UCSD-AML1 (cell line): ENCODE data around the gene SH3PXD2A.

ENCODE experiments used
- DNase-seq: peaks from one replicate; lab custom pipeline; 2025; ENCODE audit not compliant: unreplicated experiment; lab: John Stamatoyannopoulos, UW

SH3PXD2A gene

GRCh38 chr10:103834436-103835095 is 20.8 kb downstream of the SH3PXD2A start:
- no peak for DNase-seq

DNA sequence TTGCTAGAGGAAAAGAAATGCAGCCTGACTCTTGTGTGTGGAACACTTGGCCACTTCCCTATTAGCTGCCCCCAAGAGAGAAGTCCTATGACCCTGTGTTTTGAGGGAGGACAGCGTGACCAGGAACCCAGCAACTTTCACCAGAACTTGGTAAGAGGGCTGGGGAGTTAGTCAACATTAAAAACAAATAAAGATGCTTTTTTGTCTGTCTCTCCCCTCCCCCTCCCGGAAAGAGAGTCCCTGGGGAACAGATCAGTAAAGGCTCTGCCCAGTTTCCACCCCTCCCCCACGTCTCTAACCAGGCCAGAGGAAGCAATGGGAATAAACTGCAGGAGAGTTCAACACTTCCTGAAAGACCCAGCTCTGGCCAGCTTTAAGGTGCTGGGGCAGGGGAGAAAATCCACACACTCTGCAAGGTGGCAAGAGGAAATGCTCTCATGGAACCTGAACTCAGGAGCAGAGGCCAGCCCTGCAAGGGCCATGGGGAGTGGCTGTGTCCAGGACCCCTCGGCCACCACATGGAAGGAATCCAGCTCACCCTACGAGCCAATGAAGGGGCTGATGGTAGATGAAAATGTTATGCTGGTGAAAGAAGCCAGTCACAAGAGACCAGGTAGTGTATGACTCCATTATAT is 21.5 kb downstream of the SH3PXD2A start:
- DNase-seq = peak; percentile 55

- no peak for DNase-seq
These were observed 22.6 kb downstream of the SH3PXD2A start for GRCh38 chr10:103832806-103833205.

- no peak for DNase-seq
These were observed 25.4 kb downstream of the SH3PXD2A start for GRCh38 chr10:103829838-103830465.

GRCh38 chr10:103829278-103829677 is 26.1 kb downstream of the SH3PXD2A start:
- DNase-seq = no peak

DNA sequence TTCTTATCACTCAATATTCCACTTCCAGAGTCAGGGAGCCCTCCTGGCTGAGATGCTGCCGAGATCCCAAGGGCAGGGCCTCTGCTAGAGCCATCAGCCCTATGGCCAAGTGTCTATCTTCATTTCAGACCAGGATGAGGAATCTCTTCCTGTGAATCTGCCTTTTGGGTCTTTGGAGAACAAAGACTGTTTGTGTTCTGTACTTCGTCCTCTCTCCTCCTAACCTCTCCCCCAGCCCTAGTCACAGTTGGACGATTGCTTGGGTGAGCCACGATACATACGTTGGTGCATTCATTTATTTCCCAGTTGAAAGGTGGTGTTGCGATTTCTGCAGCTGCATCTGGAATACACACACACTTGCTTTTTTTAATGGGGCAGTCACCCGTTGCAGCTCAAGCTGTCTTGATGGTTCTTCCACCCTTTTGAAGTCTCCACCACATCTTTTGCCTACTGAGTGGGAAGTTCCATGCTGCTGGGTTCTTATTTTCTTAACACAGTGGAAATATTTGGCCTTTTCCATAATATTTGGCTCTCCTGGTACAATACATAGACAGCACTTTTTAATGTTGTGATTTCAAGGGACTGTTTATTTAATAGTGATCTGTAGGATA is 26.7 kb downstream of the SH3PXD2A start:
- no peak for DNase-seq

GRCh38 chr10:103828107-103828506 is 27.3 kb downstream of the SH3PXD2A start:
- no peak for DNase-seq

GRCh38 chr10:103826885-103827284 is 28.5 kb downstream of the SH3PXD2A start:
- DNase-seq = no peak

DNA sequence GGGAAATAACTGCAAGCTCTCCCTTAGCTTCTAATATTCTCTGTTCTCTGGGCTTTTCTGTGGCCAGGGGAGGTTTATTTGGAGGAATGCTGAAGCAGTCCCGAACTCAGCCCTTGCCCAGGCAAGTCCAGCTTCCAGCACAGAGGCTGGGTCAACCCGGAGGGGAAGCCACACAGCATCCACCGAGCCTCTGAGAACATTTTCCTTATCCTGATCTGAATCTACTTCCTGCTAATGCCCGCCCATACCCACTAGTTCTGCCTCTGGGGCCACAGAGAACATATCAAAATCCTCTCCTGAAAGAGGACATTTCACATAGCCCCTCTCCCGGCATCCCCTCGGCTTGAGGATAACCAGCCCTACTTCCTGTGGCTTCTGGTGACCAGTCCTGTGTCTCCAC is 31.1 kb downstream of the SH3PXD2A start:
- peak; percentile 31 for DNase-seq

DNA sequence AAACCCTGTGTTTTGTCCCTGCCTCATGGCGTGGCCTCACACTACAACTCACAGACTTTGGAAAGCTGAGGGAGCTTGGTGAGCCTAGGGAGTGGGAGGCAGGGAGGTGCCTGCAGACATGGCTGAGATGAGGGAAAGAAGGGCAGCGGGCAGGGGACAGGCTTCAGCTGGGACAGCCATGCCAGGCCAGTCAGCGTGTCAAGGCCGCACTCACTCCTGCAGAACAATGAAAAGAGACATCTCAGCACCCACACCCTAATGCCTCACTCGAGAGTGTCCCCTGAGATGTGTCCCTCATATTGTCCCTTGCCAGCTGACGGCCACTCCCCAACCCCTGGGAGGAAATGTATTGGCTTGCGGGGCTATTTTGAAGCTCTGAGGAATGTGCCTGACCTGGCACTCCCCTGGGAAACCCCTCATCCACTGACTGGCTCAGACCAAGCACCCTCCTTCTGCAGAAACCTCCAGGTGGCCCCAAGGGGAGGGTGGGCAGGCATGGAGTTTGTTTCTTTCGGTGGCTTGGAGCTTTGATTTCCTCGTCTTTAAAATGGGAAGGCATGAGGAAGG is 31.6 kb downstream of the SH3PXD2A start:
- DNase-seq = no peak

DNA sequence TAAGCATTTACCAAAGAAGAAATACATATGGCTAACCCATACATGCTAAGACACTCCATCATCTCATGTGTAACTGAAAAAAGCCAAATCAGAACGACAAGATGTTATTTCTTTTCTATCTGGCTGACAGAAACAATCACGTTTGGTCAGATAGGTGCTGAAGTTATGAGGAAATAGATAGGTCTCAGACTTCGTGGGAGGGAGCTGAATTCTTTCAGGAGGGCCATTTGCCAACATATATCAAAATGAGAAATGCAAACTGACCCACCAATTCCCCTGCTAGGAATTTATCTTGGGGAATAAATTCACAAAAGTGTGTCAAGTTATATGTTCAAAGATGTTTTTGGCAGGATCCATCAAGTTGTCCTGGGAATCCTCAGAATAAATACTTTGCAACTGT is 32.6 kb downstream of the SH3PXD2A start:
- no peak for DNase-seq

DNA sequence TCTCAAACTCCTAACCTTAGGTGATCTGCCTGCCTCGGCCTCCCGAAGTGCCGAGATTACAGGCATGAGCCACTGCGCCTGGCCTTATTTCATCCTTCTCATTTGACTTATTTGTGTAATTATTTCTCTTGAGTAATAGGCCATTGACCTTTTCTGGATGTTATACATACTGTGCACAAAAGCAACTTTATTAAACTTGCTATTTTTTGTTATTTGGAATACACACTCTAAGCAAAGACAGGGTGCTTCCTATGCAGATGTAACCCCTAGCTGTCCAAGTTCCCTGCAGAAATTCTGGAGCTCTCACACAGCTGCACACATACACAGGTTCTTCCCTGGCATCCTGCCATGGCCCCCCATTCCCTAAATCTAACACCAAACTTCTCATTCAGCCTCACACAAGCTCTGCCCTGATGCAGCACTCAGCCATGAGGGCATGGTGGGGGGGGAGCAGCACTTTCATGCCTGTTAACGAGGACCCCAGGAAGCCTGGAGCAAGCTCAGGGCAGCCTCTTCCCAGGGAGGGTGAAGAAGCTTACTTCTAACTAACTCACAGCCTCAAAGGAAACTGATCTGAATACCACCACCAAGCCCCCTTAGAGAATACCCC is 33.2 kb downstream of the SH3PXD2A start:
- no peak for DNase-seq

GRCh38 chr10:103820101-103821062 is 35.0 kb downstream of the SH3PXD2A start:
- DNase-seq = peak; percentile 41

DNA sequence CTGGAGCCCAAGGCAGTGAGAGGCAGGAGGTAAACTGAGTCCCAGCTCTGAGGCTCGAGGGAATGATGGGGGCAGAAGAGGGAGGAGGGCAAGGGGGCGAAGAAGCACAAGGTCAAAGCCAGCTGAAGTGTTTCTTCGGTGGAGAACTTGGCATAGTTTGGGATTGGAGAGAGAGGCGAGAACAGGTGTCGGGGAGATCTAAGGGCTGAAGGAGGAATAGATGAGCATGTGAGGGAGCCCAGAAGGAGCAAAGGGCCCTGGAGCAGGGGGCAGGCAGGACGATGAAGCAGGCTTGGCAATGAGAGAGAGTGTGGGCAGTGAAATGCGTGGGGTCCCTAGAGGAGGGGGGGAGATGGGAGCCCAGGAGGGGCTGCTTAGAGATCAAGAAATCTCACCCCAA is 35.9 kb downstream of the SH3PXD2A start:
- DNase-seq = no peak

GRCh38 chr10:103818765-103819374 is 36.5 kb downstream of the SH3PXD2A start:
- no peak for DNase-seq

GRCh38 chr10:103818105-103818504 is 37.3 kb downstream of the SH3PXD2A start:
- DNase-seq = no peak

DNA sequence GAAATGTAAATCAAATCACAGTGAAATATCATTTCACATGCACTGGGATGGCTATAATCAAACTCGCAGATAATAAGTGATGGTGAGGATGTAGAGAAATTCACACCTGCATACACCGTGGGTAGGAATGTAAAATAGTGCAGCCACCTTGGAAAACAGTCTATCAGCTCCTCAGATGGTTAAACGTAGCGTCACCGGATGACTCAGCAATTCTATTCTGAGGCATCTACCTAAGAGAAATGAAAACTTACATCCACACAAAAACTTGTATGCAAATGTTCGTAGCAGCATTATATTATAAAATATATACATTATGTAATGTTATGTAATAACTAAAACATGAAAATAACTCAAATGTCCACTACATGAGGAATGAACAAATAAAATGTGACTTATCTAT is 38.9 kb downstream of the SH3PXD2A start:
- DNase-seq = no peak

- DNase-seq = no peak
These were observed 40.6 kb downstream of the SH3PXD2A start for GRCh38 chr10:103814626-103815370.

DNA sequence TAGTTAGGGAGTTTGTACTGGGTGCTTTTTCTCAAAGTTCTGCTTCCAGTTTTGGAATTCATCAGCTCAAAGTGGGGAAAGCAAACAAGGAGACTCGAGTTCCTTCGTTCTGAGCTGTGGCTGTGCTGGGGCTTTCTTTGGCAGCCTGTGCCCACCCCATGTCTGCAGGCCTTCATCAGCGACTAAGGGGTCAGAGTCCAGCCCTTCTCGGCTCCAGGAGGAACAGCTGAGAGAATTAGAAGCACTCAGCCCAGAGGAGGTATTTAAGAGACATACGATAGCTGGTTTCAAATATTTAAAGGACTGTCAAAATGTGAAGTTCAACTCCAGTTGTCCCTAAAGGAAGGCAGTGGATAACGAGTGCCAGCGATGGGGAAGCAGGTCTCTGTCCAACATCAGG is 41.3 kb downstream of the SH3PXD2A start:
- DNase-seq = no peak
